IPS DF 4.7 (cell line): ENCODE results near the gene PSMB5.

Experiments
- DNase-seq: peaks from one replicate; pipeline ENCODE4 v3.0.0-alpha.2; 2013; ENCODE audit warnings: low spot score; ENCODE audit errors: extremely low read depth

The PSMB5 gene

DNA sequence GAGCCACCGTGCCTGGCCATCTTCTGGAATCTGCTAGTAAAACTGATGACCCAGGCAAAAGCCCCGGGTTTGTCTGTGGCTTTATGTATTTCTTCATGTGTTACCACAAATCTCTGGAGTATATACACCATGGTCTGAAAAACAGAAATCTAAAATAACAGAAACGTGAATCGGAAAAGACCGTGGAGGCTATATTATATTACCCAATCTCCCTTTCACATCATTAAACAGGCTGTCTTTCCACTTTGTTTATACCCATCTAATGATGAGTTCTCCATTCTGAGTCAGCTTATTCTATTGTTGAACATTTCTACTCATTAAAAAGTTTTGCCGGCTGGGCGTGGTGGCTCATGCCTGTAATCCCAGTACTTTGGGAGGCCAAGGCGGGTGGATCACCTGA is 42.8 kb downstream of the PSMB5 start:
- DNase-seq = no peak

DNA sequence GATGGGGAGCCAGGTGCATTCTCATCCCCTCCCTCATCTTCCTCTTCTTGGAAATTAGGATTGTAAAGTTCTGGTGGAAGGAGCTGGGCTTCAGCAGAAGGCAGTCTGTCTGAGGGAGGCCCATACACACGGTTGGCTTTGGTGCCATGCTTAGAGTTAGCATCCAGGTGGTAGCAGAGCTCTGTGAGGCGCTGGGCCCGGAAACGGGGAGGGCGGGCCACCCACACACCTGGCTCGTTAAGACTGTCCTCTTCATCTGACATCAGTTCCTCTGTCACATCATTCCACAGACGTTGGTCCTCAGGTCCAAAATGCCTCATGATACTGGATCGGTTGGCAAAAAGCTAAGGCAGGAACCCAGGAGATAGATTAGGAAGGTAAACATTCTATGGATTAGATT is 47.4 kb downstream of the PSMB5 start:
- DNase-seq = no peak

DNA sequence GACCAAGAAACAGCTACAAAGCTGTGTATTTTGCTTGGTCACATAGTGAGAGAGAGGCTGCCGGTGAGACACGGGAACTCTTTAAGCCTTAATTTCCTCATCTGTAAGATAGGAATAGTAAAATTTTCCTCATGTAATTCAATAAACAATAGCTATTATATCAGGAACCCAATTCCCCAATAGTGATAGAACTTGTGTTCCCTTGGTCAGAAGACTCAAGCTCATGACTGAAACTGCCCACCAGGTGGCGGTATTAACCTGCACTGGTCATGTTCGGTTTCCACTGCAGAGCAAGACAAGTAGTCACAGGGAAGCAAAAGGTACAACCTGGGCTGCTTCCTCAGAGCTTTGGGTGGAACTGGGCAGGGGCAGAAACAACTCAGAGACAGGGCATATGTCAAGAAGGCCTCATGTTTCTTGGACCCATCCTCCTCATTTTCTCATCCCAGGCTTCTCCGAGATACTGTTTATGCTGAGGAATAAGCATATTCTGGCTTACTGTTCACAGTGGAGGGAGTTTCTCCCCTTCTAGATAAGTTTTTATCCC is 48.1 kb downstream of the PSMB5 start:
- DNase-seq = no peak

DNA sequence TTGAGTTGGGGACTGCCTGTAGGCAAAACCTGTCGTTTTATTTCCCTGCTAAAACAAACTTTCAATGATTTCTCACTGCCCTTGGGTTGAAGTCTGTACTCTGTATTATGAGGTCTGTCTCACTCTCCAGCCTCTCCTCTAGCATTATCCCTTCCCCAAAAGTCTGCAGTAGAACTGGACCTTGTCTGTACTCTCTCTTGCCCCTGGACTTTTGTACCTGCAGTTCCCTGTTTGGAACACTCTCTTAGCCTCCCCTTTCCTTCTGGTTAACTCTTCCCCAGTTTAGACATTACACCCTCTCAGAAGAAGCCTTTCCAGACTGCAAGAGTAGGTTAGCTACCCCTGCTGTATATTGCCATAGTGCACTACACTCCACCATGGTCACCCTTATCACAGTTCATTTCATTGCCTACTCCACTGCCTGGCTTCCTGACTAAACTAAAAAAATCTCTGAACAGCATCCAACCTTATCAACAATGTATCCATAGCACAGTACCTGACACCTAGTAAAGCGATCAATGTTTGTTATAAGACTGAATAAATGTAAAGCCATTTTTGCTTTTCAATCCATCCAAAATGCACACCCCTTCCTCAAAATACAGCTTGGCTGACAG is 48.7 kb downstream of the PSMB5 start:
- DNase-seq = no peak

DNA sequence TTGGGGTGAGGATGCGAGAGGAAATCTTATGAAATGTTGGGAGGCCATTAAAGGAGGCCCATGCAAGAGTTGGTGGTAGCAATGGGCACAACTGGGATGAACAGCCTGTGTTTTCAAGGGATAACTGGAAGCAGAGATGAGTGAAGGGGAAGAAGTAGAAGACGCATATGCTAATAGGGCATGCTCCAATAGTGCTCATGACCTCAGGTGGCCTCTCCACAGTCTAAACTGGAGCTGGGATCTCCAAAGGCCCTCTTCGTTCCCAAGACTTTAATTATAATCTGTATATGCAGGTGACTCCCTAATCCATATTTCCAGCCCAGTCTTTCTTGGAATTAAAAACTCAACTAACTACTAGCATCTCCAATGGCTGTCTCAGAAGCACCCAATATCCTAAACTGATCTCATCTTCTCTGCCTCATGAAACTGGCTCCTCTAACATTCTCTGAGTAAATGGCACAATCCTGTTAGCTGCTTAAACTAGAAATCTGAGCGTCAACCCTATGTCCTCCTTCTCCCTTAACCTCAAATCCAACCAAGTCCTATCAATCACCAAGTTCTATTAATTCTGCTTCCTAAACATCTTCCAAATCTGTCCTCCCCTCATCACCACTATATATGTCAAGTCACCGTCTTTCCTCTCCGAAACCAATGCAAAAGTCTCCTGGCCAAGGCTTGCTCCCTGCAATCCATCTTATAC is 49.6 kb downstream of the PSMB5 start:
- DNase-seq = no peak

DNA sequence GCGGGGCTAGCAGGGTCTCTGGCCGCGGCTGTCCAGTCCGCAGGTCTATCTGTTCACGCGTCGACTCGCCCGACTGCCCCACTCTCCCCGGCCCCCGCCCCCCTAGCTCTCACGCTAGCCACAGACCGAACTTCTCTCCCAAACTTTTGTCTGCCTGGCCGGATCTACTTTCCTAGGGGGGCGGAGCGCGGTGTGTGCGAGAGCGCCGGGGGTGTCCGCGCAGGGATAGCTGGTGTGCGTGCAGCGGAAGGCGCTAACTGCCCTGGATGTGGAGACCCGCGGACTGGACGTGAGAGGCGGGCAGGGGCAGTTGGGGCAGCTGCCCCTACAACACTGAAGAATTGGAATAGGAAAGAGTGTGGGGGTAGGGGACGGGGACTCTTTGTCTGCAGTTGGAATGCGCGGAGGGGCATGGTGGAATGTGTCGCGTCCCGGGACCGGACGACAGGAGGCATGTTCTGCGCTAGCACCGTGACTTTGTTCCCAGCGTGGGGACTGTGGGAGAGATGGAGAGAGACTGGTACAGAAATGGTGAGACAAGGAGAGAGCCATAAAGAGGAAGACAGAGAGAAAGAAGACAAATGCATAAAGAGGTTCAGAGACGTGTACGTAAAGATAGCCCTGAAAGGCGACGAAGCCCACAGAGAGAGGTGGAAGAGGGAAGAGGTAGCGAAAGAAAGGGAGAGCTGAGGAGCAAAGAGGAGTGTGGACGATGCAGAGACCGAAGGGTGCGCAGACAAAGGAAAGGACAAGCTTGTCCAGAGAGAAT is 52.0 kb downstream of the PSMB5 start, which contains the start of gene AJUBA:
TSS of gene AJUBA (minus strand) at position 75 of the 769 bp plus-strand sequence. CDS start 285 bp downstream, outside the sequence.
- DNase-seq = no peak

DNA sequence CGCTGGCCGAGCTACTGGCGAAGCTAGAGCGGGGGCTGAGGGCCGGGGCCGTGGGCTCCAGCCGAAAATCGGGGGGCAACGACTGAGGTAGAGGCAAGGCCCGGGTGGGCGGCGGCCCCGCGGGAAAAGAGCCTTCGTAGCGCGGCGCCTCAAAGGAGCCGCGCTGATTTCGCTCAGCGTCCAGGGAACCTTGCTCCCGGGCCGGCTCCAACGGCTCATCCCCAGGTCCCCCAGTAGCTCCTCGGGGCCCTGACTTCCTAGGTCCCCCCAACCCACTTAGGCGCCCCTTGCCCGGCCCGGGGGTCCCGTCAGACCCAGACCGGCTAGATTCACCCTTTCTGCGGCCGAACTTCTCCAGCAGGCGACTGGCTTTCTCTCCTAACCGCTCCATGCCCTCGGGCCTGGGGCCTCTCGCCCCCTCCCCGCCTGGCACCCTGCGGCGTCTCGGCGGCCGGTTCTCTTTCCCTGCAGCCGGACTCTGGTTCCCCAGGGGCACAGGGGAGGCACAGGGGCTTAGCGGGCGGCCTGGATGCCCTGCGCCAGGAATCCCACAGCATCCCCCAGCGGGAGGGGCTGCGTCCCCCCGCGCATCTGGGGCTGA is 52.7 kb downstream of the PSMB5 start:
- no peak for DNase-seq

DNA sequence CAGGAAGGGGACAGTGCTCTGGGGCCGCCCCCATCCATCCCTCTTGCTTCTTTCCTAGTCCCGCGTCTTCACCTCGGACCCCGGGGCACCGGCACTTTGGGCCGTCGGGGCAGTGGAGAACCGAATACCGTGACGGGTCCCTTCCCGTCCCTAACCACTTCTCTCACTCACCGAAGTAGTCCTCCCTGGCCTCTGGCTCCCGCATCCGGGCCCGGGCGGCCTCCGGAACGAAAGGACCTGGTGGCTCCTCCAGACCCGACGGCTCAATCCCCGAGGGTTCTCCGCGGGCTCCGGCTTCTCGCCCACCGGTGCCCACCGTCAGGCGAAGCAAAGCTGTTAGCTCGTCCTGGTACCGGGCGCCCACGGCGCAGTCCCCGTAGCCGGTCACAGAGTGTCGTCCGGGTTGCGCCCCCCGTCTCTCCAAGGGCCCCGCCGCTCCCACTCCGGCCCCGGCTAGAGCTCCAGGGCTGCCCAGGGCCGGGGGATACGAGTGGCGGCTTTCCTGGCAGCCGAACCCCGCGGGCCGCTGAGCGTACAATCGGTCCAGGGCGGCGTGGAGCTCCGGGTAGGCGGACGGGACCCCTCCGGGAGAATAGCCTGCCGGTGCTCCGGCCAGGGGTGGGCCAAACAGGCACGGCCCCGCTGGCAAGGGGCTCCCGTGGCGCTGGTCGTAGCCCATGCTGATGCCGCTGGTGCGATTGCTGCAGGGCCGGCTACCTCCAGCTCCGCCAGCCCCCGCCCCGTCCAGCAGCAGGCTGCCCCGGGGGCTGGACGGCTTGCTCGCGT is 53.4 kb downstream of the PSMB5 start:
- no peak for DNase-seq

DNA sequence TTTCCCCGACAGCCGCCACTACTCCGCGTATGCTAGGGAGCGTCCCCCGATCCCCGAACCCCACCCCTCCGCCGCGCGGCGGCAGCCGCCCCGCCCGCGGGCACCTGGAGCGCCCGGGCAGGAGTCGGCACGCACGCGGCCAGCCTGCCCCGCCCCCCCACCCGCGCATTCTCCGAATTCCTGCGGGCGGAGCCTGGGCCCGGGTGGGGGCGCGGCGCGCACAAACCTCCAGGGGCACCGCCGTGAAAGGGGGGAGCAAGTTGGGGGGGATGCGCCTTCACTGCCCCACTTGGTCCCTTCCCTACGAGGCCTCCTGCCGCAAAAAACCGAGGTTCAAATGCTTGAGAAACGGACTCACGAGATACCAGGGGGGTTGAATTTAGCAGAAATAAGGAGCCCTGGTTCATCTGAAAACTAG is 54.0 kb downstream of the PSMB5 start:
- DNase-seq = no peak

DNA sequence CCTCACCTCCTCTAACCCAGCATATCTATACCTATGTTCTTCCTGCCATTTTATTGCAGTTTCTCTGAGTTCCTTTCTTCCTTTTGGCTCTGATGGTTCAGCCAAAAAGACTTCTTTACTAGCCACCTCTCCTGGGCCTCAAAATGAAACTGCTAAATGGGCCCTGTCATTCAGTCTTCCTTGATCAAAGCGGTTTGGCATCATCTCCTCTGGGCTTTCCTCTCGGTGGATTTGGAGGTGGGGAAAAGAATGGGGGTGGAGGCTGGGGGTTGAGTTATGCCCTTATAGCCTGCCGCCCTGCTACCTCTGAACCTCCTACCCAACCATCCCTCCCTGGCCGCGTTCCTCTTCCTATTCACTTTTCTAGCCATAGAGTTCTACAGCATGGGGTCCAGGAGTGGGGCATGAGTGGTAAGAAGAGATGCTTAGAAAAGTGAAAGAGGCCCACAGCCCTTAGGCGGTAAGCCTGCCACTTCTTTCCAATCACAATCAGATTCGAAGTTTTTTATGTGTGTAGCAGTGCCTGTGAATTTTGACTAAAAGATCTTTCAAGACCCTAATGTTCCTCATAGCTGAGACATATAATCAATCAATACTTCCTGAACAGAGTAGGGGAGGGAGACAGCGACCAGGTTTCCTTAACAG is 54.8 kb downstream of the PSMB5 start:
- no peak for DNase-seq

DNA sequence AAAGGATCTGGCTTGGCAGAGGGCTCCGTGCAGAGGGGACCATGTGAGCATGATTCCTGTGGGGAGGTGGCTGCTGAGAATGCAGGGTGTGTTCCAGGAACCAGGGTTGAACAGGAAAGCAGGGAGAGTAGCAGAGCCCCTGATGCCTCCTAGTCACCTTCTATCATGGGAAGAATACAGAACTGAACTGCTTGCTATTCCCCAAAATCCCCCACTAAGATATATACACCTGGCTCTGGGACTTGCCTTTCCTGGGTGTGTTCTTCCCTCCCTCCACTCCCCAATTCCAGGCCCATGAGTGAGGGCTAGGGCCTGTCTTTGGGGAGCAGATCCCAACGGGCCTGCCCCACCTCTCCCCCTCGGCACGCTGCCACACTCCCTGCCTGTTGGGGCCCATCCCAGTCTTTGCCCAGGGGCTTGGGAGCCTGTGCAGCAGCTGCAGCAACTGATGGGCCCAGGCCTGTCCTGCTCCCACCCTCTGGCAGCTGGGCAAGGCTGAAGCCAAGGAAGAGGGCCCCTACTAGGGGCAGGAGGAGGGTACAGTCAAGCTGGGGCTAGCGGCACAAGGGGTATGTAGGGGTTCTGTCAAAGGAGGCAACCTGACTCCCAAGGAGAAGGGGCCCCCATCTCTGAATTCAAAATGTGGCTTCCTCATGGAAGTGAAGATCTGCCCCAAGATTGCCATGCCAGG is 55.6 kb downstream of the PSMB5 start:
- no peak for DNase-seq

DNA sequence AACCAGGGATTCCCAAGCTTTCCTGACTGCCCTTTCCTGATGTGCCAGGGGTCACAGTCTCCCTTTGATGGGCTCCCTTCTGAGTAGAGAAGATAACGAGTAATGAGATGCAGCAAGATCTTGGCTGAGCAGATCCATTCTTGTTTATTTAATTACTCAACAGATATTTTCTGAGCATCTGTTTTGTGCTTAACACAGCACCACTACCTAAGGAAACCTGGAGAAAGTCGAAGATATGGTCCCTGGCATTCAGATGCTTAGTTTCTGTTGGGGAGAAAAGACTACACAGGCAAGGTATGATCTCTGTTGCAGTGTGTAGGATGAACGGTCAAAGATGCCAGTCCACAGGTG is 56.2 kb downstream of the PSMB5 start:
- DNase-seq = no peak

DNA sequence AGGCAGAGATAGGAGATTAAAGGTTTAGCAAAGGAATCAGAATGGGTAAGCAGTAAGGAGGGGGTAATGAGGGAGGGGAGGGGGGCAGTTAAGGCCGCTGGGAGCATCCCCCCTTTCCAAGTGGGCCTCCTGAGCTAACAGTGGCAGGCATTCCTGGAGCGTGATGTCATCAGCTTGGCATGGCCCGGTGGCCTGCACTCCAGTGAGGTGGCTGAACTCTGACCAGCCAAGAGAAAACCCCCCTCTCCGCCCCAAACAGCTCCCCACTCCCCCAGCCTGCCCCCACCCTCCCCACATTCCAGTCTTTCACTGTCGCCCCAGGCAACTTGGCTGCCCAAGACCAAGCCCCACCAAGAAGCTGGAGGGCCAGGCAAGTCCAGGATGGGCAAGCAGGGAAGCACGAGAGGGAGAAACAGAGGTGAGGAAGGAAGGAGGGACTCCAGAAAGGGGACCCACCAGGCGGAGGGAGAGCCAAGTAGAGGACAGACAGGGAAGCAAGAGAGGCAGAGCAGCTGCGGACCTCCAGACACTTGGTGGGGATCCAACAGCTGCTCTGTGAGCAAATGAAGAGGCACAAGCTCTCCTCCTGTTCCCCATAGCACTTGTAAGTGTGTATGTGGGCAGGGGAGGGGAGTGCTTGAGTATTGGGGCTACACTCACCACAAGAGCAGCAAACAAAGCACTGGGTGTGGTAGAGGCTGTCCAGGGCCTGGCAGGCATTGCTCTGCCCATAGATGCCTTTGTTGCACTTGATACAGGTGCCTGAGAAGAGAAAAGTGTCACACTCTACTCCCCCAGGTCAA is 56.8 kb downstream of the PSMB5 start:
- no peak for DNase-seq

DNA sequence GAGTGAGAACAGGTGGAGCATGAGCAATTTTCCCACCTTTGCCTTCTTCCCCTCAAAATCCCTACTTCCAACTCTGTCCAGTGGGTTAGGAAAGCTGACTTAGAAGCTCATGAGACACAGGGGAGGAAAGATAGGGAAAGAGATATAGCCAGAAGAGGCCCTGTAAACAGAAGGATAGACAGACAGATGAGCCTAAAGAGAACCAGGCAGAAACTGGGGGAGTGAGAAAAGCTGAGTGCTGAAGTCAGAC is 57.3 kb downstream of the PSMB5 start:
- DNase-seq = no peak

DNA sequence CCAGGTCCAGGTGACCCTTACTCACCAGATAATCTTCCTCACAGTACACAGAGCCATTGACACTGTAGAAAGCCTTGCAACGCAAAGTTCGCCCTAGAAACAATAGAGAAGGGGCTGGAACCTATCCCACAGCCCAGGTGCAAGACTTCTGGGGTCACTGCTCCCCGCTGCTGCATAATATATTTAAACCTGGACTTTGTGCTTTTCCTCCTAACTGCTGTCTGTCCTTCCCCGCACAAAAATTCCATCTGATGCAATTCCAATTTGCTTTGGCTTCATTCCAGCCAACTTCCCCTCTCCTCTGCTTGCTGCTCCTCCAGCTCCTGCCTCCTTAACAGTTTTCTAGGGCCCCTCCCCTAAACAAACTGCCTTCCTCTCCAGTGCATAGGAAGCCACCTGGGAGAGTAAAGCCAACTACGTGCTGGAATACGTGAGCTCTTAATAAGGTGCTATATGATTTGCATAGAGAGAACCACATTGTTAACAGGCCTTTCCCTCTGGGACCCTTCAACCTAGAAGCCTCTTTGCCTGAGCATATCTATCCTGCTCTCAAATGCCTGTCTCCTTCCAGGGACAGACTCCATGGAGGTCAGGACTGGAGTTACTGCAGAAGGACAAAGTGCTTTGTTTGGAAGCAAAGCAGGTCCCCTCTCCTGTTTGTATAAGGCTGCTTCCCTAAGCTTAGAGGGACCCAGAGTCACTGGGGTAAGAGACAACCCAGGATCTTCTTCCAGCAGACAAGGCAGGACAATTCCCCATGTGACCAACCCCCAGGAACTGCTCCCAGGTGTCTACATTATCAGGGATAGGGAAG is 57.9 kb downstream of the PSMB5 start:
- no peak for DNase-seq
